Jurkat, Clone E6-1 (cell line): Measurements from ENCODE around the gene CCL16. TPM values are rescaled to one million over a fixed set of nuclear protein-coding genes. Genes with fewer than 3 reads are reported as not detected.
"Not testable (repeated sequence)": the region's sequence is repeated elsewhere in the genome, so short reads cannot be mapped to it uniquely, and the experiment has no call there.

ENCODE experiments used
- DNase-seq: peaks from one replicate; pipeline ENCODE4 v3.0.0-alpha.2; 2011; ENCODE audit warnings: low read depth, low spot score
- H3K4me3 ChIP-seq: 2 replicates; pipeline ENCODE4 v1.5.1; 2011; ENCODE audit warnings: mild to moderate bottlenecking, low read length, control low read depth, moderate library complexity
- polyA plus RNA-seq: library from polyadenylated mRNA; unstranded; fragments of >200 nt; gene quantifications from one replicate; pipeline ENCODE4 v1.2.1, GENCODE V29; 2012; ENCODE audit warnings: missing spikeins; ENCODE audit not compliant: insufficient read length, insufficient read depth

CCL16 gene
- polyA plus RNA-seq: not detected

- H3K4me3 ChIP-seq: no peak within 1 kb of the TSS
Observed at GRCh38 chr17:35981246-35981645, at the start of gene CCL16. Gene CCL16 (minus strand): TSS chr17:35981497. CDS start chr17:35981420, 77 bp downstream.

GRCh38 chr17:36030956-36031355 lies 49.7 kb upstream of the CCL16 start:
- no peak for DNase-seq

More at GRCh38 chr17:35981246-35981645, at the start of gene CCL16:
- DNase-seq: no peak

GRCh38 chr17:36027761-36028160 lies 46.5 kb upstream of the CCL16 start:
- no peak overlapping the region for H3K4me3 ChIP-seq
- no peak for DNase-seq

More at GRCh38 chr17:36030956-36031355, 49.7 kb upstream of the CCL16 start:
- no peak overlapping the region for H3K4me3 ChIP-seq

- DNase-seq: no peak
- H3K4me3 ChIP-seq: no peak overlapping the region
Observed at GRCh38 chr17:36024106-36024869, 43.0 kb upstream of the CCL16 start.

GRCh38 chr17:36019423-36019822 lies 38.1 kb upstream of the CCL16 start:
- no peak overlapping the region for H3K4me3 ChIP-seq
- DNase-seq: no peak

- no peak for DNase-seq
- no peak within 1 kb of the TSS for H3K4me3 ChIP-seq
Observed at GRCh38 chr17:36017799-36018198, 36.5 kb upstream of the CCL16 start, which contains the start of gene CCL23. Gene CCL23 (minus strand): TSS chr17:36017972. CDS start chr17:36017897, 75 bp downstream.

GRCh38 chr17:36016555-36016954 lies 35.3 kb upstream of the CCL16 start:
- DNase-seq: no peak
- H3K4me3 ChIP-seq: no peak overlapping the region

- not testable (repeated sequence) for DNase-seq
Observed at GRCh38 chr17:36015895-36016294, 34.6 kb upstream of the CCL16 start.

GRCh38 chr17:36014946-36015345 lies 33.6 kb upstream of the CCL16 start:
- no peak overlapping the region for H3K4me3 ChIP-seq
- no peak for DNase-seq

More at GRCh38 chr17:36015895-36016294, 34.6 kb upstream of the CCL16 start:
- not testable (repeated sequence) for H3K4me3 ChIP-seq

GRCh38 chr17:36011201-36011600 lies 29.9 kb upstream of the CCL16 start:
- DNase-seq: peak; percentile 15
- H3K4me3 ChIP-seq: no peak overlapping the region

GRCh38 chr17:36008998-36009665 lies 27.8 kb upstream of the CCL16 start:
- no peak for DNase-seq

GRCh38 chr17:36004594-36005108 lies 23.4 kb upstream of the CCL16 start:
- no peak overlapping the region for H3K4me3 ChIP-seq
- DNase-seq: no peak

More at GRCh38 chr17:36008998-36009665, 27.8 kb upstream of the CCL16 start:
- no peak overlapping the region for H3K4me3 ChIP-seq

GRCh38 chr17:36002631-36003030 lies 21.3 kb upstream of the CCL16 start:
- no peak overlapping the region for H3K4me3 ChIP-seq
- no peak for DNase-seq

GRCh38 chr17:36001862-36002603 lies 20.7 kb upstream of the CCL16 start:
- no peak for DNase-seq

GRCh38 chr17:36001110-36001771 lies 19.9 kb upstream of the CCL16 start, which contains the start of gene CCL15:
Gene CCL15 (minus strand): TSS chr17:36001553. CDS start chr17:36001492, 61 bp downstream.
- DNase-seq: no peak

More at GRCh38 chr17:36001862-36002603, 20.7 kb upstream of the CCL16 start:
- no peak overlapping the region for H3K4me3 ChIP-seq

GRCh38 chr17:36000732-36001109 lies 19.4 kb upstream of the CCL16 start:
- no peak for DNase-seq

More at GRCh38 chr17:36001110-36001771, 19.9 kb upstream of the CCL16 start, which contains the start of gene CCL15:
- H3K4me3 ChIP-seq: no peak within 1 kb of the TSS

GRCh38 chr17:35998756-35999155 lies 17.5 kb upstream of the CCL16 start:
- H3K4me3 ChIP-seq: no peak overlapping the region

More at GRCh38 chr17:36000732-36001109, 19.4 kb upstream of the CCL16 start:
- H3K4me3 ChIP-seq: no peak overlapping the region

GRCh38 chr17:35998018-35998545 lies 16.8 kb upstream of the CCL16 start:
- DNase-seq: no peak
- no peak overlapping the region for H3K4me3 ChIP-seq

More at GRCh38 chr17:35998756-35999155, 17.5 kb upstream of the CCL16 start:
- no peak for DNase-seq
